GM03348 (cell line): ENCODE measurements around the gene KMT2B.
A peak's percentile ranks its signal among the peaks of the same experiment; 100 is the strongest.
"Not testable (repeated sequence)": the region's sequence is repeated elsewhere in the genome, so short reads cannot be mapped to it uniquely, and the experiment has no call there.

Experiments
- DNase-seq: peaks from one replicate; pipeline ENCODE4 v3.0.0; 2012; ENCODE audit warnings: low spot score

KMT2B gene

GRCh38 chr19:35710784-35711723 is 6.7 kb upstream of the KMT2B start:
- DNase-seq = no peak

GRCh38 chr19:35712567-35713505 is 5.0 kb upstream of the KMT2B start:
- no peak for DNase-seq

GRCh38 chr19:35713506-35713850 is 4.3 kb upstream of the KMT2B start:
- no peak for DNase-seq

GRCh38 chr19:35713904-35714495 is 3.8 kb upstream of the KMT2B start:
- no peak for DNase-seq

DNA sequence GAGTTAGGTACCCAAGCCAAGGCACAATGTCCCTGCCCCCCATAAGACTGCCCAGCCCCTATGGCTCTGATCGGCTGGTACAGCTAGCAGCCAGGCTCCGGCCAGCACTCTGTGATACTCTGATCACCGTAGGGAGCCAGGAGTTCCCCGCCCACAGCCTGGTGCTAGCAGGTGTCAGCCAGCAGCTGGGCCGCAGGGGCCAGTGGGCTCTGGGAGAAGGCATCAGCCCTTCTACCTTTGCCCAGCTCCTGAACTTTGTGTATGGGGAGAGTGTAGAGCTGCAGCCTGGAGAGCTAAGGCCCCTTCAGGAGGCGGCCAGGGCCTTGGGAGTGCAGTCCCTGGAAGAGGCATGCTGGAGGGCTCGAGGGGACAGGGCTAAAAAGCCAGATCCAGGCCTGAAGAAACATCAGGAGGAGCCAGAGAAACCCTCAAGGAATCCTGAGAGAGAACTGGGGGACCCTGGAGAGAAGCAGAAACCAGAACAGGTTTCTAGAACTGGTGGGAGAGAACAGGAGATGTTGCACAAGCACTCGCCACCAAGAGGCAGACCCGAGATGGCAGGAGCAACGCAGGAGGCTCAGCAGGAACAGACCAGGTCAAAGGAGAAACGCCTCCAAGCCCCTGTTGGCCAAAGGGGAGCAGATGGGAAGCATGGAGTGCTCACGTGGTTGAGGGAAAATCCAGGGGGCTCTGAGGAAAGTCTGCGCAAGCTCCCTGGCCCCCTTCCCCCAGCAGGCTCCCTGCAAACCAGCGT is 3.0 kb upstream of the KMT2B start:
- DNase-seq = no peak

- no peak for DNase-seq
These were observed 2.4 kb upstream of the KMT2B start for GRCh38 chr19:35715355-35715809.

- DNase-seq = peak; percentile 81
These were observed 1.6 kb upstream of the KMT2B start for GRCh38 chr19:35715981-35716800.

DNA sequence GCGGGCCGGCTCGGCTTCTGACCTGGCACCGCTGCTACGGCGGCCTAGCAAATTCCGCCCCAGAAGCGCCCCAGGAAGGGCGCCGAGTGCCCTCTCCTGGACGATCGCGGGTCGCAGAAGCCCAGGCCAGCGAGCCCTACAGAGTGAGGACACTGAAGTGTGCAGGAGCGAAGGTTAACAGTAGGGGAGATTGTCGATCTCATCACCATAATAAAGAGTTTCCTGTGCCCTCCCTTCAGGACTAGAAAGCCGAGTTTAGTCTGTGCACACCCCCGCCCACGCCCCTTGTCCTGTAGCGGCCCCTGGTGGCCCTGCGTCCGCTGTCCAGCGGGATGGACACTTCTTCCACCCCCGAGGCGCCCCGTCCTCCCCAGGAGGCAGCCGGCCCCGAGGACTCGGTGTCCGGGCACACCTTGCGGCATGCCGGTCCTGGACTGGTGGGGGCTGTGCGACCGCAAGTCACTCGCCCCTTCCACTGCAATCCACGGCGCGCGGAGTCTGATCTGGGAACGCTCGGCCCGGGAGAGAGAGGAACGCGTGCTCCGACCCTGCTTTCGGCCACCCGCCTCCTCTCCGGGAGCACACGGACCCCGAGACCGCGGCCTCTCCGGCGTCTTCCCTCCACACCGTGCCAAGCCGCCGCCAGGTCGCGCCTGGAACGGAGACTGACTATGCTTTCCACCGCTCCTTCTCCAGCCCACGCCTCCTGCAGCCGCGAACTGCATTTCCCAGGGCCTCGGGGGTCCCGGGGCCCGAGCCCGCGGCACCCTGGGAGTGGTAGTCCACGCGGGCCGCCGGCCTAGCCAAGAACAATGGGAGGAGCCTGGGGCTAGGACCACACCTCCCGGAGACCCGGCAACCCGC is 770 bp upstream of the KMT2B start:
- peak; percentile 98 for DNase-seq

DNA sequence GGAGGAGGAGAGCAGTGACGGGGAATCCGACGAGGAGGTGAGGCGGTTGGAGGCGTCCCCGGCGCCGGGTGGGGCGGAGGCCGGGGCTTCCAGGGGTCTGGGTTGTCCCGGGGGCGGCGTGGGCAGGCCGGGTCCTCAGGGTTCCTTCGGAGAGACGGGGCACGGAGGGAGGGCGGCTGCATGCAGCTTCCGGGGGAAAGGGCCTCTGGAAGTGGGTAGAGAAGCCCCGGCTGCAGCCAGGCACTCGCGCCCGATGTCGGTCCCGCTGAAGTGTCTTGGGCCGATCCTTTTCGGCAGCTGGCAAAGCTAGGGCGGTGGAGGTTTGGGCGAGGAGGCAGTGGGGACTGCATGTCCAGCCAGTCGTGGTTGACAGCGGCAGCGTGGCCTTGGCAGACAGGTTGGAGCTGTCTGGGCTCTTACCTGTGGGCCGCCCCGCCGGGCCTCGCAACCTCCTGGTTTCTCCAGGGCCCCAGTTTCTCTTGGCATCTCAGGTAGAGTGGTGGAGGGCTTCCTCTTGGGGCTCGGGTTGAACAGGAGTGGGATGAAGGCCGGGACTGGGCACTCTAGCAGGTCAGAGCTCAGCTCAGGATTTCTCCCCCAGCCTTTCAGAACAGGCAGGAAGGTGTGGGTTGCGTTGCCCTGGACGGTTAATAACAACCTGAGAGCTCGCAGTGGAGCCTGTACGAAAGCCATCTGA is 690 bp downstream of the KMT2B start:
- DNase-seq = peak; percentile 51

- no peak for DNase-seq
These were observed 1.8 kb downstream of the KMT2B start for GRCh38 chr19:35719402-35720162.

GRCh38 chr19:35720163-35720524 is 2.3 kb downstream of the KMT2B start:
- no peak for DNase-seq

- DNase-seq = no peak
These were observed 2.8 kb downstream of the KMT2B start for GRCh38 chr19:35720648-35721047.

DNA sequence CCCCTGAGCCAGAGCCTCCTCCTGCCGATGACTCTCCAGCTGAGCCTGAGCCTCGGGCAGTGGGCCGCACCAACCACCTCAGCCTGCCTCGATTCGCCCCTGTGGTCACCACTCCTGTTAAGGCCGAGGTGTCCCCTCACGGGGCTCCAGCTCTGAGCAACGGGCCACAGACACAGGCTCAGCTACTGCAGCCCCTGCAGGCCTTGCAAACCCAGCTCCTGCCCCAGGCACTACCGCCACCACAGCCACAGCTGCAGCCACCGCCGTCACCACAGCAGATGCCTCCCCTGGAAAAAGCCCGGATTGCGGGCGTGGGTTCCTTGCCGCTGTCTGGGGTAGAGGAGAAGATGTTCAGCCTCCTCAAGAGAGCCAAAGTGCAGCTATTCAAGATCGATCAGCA is 3.6 kb downstream of the KMT2B start:
- DNase-seq = no peak

DNA sequence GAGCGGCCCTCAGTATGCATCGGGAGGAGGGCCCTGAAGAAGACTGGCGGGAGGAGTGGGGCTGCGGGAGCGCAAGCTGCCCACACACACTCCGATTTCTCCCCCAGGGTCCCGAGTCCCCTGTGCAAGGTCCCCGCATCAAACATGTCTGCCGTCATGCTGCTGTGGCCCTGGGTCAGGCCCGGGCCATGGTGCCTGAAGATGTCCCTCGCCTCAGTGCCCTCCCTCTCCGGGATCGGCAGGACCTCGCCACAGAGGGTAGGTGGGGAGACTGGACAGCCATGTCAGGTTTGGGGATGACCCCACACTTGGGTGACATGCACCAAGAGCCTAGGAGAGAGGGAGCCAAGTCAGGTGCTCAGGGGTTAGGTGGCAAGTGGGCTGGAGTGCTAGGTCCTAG is 4.7 kb downstream of the KMT2B start:
- DNase-seq = no peak

GRCh38 chr19:35722897-35723296 is 5.1 kb downstream of the KMT2B start:
- no peak for DNase-seq

GRCh38 chr19:35723671-35724070 is 5.9 kb downstream of the KMT2B start:
- DNase-seq = no peak

- not testable (repeated sequence) for DNase-seq
These were observed 6.3 kb downstream of the KMT2B start for GRCh38 chr19:35724132-35724531.

DNA sequence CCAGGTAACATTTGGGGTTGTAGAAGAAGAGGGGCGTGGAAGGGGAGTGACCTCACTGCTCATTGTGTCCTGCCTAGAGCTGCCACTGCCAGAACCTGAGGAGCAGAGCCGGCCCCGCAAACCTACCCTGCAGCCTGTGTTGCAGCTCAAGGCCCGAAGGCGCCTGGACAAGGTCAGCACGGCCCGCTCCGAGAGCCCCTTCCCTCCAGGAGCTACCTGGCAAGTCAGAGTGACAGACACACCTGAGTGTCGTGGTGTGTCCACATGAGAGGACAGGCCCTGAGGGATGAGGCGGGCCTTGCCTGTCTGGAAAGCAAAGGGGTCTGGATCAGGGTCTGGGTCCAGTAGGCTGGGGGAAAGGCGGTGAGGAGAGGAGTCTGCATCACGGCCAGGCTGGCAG is 6.8 kb downstream of the KMT2B start:
- no peak for DNase-seq
